ENCODE measurements around the gene GLMN. TPM values are rescaled to one million over a fixed set of nuclear protein-coding genes. Genes with fewer than 3 reads are reported as not detected.

GLMN gene
- total and polyA plus RNA-seq, 2 of the 13 experiments (the other 11 are each of a cell fraction or from before 2014, with no cell fraction given): 5.9 to 18.4 TPM

DNA sequence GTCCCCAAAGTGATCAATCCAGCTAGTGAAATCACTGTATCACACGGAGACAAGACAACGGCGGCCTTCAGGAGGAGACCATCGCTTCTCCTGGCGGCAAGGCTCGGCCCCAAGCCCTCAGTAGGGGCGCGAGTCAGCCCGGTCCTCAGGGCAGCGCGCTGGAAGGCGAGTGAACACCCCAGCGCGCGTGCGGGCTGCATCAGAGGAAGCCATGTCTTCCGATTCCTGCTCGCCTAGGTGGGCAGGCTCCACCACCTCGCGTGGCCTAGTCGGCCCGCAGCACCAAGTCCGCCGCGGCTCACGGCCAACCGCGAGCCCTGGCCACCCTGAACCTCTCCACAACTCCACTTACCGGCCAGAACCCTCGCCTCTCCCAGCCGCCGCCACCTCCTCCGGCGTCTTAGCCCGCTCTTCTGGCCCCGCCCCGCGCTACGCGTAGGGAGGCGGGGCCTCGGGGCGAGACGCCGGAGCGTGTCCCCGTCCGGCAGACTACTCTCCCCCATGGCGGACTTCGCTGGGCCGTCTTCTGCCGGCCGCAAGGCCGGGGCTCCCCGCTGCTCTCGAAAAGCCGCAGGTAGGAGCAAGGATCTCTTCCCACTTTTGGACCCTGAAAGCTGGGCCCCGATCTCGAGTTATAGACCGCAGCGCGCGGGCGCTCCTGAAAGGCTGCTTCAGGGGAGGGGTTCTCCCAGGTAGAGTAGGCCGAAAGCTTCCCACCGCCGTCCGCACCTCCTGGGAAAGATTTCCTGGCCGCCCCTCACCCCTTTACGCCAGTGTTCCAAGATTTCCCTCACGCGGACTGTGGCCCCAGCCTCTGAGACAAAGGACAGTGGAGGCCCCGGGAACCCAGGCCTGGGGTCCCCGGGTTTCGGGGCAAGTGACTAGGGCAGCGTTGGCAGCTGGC, at the start of gene GLMN, which contains the start of gene RPAP2 (continued):
- TF ChIP-seq, protein P1, sequence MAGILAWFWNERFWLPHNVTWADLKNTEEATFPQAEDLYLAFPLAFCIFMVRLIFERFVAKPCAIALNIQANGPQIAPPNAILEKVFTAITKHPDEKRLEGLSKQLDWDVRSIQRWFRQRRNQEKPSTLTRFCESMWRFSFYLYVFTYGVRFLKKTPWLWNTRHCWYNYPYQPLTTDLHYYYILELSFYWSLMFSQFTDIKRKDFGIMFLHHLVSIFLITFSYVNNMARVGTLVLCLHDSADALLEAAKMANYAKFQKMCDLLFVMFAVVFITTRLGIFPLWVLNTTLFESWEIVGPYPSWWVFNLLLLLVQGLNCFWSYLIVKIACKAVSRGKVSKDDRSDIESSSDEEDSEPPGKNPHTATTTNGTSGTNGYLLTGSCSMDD (CRISPR knock-in tag; IDR thresholded peaks at IDR 0.05): no peak
- TF ChIP-seq PAX8 (CRISPR knock-in tag; IDR thresholded peaks at IDR 0.05; ENCODE audit: borderline replicate concordance): 0 out of 2 replicates have a peak, but pooled peaks have one; percentile 51
- no peak for TF ChIP-seq RFX3 (CRISPR knock-in tag; IDR thresholded peaks at IDR 0.05)
- TF ChIP-seq, protein P2, sequence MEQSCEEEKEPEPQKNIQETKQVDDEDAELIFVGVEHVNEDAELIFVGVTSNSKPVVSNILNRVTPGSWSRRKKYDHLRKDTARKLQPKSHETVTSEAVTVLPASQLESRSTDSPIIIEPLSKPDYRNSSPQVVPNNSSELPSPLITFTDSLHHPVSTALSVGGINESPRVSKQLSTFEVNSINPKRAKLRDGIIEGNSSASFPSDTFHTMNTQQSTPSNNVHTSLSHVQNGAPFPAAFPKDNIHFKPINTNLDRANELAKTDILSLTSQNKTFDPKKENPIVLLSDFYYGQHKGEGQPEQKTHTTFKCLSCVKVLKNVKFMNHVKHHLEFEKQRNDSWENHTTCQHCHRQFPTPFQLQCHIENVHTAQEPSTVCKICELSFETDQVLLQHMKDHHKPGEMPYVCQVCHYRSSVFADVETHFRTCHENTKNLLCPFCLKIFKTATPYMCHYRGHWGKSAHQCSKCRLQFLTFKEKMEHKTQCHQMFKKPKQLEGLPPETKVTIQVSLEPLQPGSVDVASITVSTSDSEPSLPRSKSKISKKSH (CRISPR knock-in tag; IDR thresholded peaks at IDR 0.05; ENCODE audit: borderline replicate concordance): peak; percentile 79; the same call in 1 of the 2 replicates
- no peak for TF ChIP-seq SIN3A (IDR thresholded peaks at IDR 0.05; ENCODE audit: borderline replicate concordance, low read depth, low read length)
- no peak for TF ChIP-seq MATR3 (CRISPR knock-in tag; IDR thresholded peaks at IDR 0.05)
- no peak for TF ChIP-seq HIC2 (CRISPR knock-in tag; IDR thresholded peaks at IDR 0.05; ENCODE audit: low read depth)
- TF ChIP-seq CENPX (CRISPR knock-in tag; IDR thresholded peaks at IDR 0.05): no peak
- TF ChIP-seq TBP (CRISPR knock-in tag; IDR thresholded peaks at IDR 0.05): no peak
- TF ChIP-seq SCMH1 (CRISPR knock-in tag; IDR thresholded peaks at IDR 0.05; ENCODE audit: borderline replicate concordance): no peak
- TF ChIP-seq ZNF10 (CRISPR knock-in tag; IDR thresholded peaks at IDR 0.05; ENCODE audit: borderline replicate concordance, low read depth): no peak
- TF ChIP-seq ATF7-NPFF (CRISPR knock-in tag; IDR thresholded peaks at IDR 0.05; ENCODE audit: low read depth): no peak; the same call in 1 of the 2 replicates
- no peak; the same call in 1 of the 2 replicates for TF ChIP-seq ZNF746 (CRISPR knock-in tag; IDR thresholded peaks at IDR 0.05)
- TF ChIP-seq CEBPG (CRISPR knock-in tag; IDR thresholded peaks at IDR 0.05): no peak
- peak; percentile 81 for TF ChIP-seq ZNF605 (CRISPR knock-in tag; IDR thresholded peaks at IDR 0.05)
- peak; percentile 74 for TF ChIP-seq CBFB (CRISPR knock-in tag; IDR thresholded peaks at IDR 0.05)
- TF ChIP-seq HNRNPK (IDR thresholded peaks at IDR 0.05; ENCODE audit: low read depth, low read length, poor library complexity, severe bottlenecking): peak; percentile 11
- no peak for TF ChIP-seq ZNF234 (CRISPR knock-in tag; conservative IDR thresholded peaks at IDR 0.05)
- TF ChIP-seq, protein P3, sequence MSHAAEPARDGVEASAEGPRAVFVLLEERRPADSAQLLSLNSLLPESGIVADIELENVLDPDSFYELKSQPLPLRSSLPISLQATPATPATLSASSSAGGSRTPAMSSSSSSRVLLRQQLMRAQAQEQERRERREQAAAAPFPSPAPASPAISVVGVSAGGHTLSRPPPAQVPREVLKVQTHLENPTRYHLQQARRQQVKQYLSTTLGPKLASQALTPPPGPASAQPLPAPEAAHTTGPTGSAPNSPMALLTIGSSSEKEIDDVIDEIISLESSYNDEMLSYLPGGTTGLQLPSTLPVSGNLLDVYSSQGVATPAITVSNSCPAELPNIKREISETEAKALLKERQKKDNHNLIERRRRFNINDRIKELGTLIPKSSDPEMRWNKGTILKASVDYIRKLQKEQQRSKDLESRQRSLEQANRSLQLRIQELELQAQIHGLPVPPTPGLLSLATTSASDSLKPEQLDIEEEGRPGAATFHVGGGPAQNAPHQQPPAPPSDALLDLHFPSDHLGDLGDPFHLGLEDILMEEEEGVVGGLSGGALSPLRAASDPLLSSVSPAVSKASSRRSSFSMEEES (CRISPR knock-in tag; IDR thresholded peaks at IDR 0.05): peak; percentile 69
- peak; percentile 54; the same call in 1 of the 2 replicates for TF ChIP-seq RXRB (CRISPR knock-in tag; IDR thresholded peaks at IDR 0.05; ENCODE audit: borderline replicate concordance)
- no peak for TF ChIP-seq PAF1 (CRISPR knock-in tag; IDR thresholded peaks at IDR 0.05)
- TF ChIP-seq, protein P4, sequence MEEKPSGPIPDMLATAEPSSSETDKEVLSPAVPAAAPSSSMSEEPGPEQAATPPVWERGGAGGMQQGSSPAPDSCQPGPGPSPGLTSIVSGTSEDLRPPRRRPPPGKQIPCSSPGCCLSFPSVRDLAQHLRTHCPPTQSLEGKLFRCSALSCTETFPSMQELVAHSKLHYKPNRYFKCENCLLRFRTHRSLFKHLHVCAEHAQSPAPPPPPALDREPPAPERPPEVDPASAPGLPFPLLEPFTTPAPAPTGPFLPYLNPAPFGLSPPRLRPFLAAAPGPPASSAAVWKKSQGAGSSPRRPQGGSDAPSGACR (CRISPR knock-in tag; IDR thresholded peaks at IDR 0.05): no peak; the same call in 1 of the 2 replicates
- TF ChIP-seq THYN1 (CRISPR knock-in tag; IDR thresholded peaks at IDR 0.05; ENCODE audit: borderline replicate concordance, low read depth): no peak
